ENCODE measurements around the gene TPPP3.

DNA sequence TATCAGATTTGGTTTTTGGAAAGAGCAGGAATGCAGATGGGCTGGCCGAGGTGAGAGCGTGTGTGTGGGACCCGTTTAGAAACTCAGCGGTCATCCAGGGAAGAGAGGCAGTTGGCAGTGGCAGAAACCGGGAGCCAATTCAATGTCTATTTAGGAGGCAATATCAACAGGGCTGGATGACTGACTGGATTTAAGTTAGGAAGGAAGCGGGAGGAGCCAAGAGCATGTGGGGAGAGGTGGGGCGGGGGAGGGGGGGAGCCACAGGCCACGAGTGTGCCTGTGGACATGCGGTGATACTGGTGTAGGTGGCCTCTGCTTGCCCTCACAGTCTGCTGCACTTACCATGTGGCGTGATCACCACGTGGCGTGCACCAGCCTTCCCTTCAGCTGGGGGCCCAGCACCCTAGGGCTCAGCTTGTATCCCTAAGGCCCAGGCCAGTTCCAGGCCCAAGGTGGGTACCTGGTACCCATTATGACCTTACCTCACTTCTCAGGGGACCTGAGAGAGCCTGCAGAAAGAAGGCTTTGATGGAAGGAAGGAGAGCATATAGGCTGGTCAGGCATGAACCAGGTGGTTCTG is 10.8 kb upstream of the TPPP3 start:
- TF ChIP-seq, protein P1, sequence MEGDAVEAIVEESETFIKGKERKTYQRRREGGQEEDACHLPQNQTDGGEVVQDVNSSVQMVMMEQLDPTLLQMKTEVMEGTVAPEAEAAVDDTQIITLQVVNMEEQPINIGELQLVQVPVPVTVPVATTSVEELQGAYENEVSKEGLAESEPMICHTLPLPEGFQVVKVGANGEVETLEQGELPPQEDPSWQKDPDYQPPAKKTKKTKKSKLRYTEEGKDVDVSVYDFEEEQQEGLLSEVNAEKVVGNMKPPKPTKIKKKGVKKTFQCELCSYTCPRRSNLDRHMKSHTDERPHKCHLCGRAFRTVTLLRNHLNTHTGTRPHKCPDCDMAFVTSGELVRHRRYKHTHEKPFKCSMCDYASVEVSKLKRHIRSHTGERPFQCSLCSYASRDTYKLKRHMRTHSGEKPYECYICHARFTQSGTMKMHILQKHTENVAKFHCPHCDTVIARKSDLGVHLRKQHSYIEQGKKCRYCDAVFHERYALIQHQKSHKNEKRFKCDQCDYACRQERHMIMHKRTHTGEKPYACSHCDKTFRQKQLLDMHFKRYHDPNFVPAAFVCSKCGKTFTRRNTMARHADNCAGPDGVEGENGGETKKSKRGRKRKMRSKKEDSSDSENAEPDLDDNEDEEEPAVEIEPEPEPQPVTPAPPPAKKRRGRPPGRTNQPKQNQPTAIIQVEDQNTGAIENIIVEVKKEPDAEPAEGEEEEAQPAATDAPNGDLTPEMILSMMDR (IDR thresholded peaks at IDR 0.05; ENCODE audit: low read length): no peak
- TF ChIP-seq EZH2 (optimal IDR thresholded peaks at IDR 0.05; ENCODE audit: low read depth, low read length): no peak
- TF ChIP-seq EZH2phosphoT487 (IDR thresholded peaks at IDR 0.05; ENCODE audit: low read length): no peak

All from MM.1S (cell line).